Left kidney (tissue), 2 donors: ENCODE results near the gene NCOA1. TPM values are rescaled to one million over a fixed set of nuclear protein-coding genes. Genes with fewer than 3 reads are reported as not detected.
A peak's percentile ranks its signal among the peaks of the same experiment; 100 is the strongest.
"Not testable (repeated sequence)": the region's sequence is repeated elsewhere in the genome, so short reads cannot be mapped to it uniquely, and the experiment has no call there.

Source experiments
- DNase-seq: peaks from one replicate; pipeline ENCODE4 v3.0.0-alpha.2; 2013
- polyA plus RNA-seq: library from polyadenylated mRNA; unstranded; fragments of 120-200 nt; gene quantifications from one replicate; pipeline ENCODE4 v1.2.1, GENCODE V29; 2013; ENCODE audit not compliant: insufficient read length

NCOA1 gene
- polyA plus RNA-seq, 1 donor, result 51.7 TPM

- no peak for DNase-seq
These were observed 14.7 kb downstream of the NCOA1 start for GRCh38 chr2:24505534-24506275.

- DNase-seq, result no peak
These were observed 16.5 kb downstream of the NCOA1 start for GRCh38 chr2:24507549-24507948.

DNA sequence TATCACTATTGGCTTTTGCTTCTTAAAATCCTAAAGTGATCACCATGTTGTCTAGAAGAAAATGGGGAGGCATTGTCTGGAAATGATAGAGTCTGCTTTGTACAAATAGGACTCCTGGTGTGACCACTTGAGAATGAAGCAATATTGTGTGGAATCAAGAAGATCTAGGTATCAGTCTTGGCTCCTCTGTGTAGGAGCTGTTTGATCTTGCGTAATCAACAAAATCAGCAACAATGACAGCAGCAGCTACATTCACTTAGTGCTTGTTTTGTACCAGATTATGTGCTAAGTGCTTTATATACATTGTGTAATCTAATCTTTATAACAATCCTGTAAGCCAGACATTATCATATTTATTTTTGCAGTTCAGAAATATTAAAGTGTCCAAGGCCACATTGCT is 17.8 kb downstream of the NCOA1 start:
- no peak for DNase-seq

DNA sequence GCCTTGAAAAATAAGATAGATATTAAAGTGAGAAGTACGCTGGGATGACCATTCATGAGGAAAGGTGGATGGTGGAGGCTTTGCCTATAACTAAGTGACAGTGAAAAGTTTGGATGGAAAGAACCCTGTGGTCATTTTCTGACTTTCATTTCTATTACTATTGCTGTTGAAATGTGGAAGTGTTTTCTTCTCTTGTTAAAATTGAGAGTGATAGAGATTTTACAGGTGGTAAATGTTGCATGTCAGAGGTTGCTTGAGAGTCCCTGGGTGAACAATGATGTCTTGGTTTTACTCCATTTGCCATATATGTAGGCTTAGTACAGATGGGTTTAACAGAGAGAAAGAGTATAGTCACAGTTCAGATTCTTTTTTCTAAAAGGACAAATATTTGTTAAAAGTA is 18.4 kb downstream of the NCOA1 start:
- no peak for DNase-seq

GRCh38 chr2:24509840-24510239 is 18.8 kb downstream of the NCOA1 start:
- DNase-seq, result no peak

- no peak for DNase-seq
These were observed 19.7 kb downstream of the NCOA1 start for GRCh38 chr2:24510771-24511170.

- DNase-seq, result no peak
These were observed 20.1 kb downstream of the NCOA1 start for GRCh38 chr2:24511198-24511597.

- DNase-seq, result no peak
These were observed 20.8 kb downstream of the NCOA1 start for GRCh38 chr2:24511894-24512293.

GRCh38 chr2:24512404-24512803 is 21.4 kb downstream of the NCOA1 start:
- DNase-seq, result no peak

- DNase-seq, result no peak
These were observed 21.8 kb downstream of the NCOA1 start for GRCh38 chr2:24512831-24513230.

- peak; percentile 7 for DNase-seq
These were observed 22.4 kb downstream of the NCOA1 start for GRCh38 chr2:24513281-24514071.

- no peak for DNase-seq
These were observed 23.8 kb downstream of the NCOA1 start for GRCh38 chr2:24514820-24515219.

DNA sequence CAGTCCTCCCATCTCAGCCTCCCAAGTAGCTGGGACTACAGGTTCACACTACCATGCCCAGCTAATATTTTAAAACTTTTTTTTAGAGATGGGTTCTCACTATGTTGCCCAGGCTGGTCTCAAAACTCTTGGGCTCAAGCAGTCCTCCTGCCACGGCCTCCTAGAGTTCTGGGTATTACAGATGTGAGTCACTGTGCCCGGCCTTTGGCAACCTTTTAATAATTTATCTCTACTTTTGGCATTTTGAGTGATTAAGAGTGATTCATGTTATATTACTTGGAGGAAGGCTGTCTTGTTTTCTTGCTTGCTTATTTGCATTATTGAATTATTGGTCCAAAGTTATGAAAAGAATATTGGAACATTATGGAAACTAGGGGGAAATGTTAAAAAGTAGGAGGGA is 24.3 kb downstream of the NCOA1 start:
- DNase-seq, result no peak

DNA sequence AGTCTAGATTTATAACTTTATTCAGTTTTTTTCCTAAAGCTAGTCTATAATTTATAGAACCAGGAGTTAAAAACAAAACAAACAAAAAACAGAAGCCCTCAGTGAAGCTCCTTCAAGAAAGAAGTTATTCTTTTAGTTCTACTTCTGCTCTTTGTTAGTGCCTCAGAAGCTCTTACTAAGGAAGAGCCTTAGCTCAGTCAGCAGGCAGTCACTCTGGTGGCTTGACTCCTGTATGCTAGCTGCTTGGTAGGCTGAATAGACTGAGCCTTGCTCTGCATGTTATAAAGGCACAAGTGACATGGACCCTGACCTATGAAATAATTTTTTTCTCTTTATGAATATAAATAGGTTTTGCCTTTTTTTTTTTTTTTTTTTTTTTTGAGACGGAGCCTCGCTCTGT is 24.8 kb downstream of the NCOA1 start:
- peak; percentile 10 for DNase-seq

DNA sequence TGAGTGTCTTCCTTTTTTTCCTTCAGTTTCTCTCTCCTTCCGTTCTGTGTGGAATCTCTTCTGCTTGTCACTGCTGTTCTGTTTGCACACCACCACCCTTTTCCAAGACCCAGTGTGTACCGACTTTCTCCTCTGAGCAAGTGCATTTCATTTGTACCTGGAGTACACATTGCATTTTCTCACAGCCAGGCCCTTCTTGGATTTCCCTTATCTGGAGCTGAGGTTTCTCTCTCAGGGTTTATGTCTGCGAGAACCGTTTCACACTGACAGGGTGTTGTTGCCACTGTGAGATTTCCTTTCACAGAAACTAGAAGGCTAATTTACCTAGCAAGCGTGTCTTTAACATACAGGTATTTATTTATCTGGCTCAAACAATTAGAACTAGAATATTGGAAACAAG is 26.2 kb downstream of the NCOA1 start:
- no peak for DNase-seq

- no peak for DNase-seq
These were observed 29.1 kb downstream of the NCOA1 start for GRCh38 chr2:24520175-24520574.

GRCh38 chr2:24521162-24521857 is 30.3 kb downstream of the NCOA1 start:
- DNase-seq, result no peak

- no peak for DNase-seq
These were observed 31.1 kb downstream of the NCOA1 start for GRCh38 chr2:24521975-24522639.

DNA sequence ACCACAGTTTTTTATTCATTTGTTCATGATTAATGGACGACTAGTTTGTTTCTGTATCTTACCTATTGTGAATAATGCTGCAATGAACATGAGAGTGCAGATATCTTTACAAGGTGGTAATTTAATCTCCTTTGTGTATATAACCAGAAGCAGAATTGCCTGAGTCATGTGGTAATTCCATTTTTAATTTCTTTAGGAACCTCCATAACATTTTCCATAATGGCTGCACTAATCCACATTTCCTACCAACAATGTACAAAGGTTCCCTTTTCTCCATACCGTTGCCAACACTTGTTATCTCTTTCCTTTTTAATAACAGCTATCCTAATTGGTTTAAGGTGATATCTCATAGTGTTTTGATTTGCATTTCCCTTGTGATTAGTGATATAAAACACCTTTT is 36.5 kb downstream of the NCOA1 start:
- DNase-seq, result no peak

DNA sequence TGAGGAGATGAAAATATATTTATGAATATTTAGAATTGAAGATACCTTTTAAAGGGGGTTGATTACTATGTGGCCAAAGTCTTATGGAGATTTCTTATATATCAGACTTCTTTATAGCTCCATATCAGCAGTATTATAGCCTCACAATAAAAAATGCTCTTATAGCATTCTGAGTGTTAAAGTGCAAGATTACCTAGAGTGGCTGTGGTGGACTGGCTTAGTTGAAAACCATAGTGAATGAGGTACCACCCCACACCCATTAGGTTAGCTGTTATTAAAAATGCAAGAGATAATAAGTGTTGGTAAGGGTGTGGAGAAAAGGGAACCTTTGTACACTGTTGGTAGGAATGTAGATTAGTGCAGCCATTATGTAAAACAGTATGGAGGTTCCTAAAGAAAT is 39.7 kb downstream of the NCOA1 start:
- no peak for DNase-seq

DNA sequence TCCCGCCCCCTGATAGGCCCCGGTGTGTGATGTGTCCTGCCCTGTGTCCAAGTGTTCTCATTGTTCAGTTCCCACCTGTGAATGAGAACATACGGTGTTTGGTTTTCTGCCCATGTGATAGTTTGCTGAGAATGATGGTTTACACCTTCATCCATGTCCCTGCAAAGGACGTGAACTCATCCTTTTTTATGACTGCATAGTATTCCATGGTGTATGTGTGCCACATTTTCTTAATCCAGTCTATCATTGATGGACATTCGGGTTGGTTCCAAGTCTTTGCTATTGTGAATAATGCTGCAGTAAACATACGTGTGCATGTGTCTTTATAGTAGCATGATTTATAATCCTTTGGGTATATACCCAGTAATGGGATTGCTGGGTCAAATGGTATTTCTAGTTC is 40.6 kb downstream of the NCOA1 start:
- DNase-seq, result not testable (repeated sequence)

GRCh38 chr2:24532057-24532456 is 41.0 kb downstream of the NCOA1 start:
- DNase-seq, result not testable (repeated sequence)
